Gastroesophageal sphincter (tissue), 4 donors: ENCODE measurements around the gene SUCLG2. TPM values are rescaled to one million over a fixed set of nuclear protein-coding genes. Genes with fewer than 3 reads are reported as not detected.

Experiments
- ATAC-seq: fragments of 150-250 bp; one replicate; pipeline ENCODE4 v1.9.1; 2016; ENCODE audit warnings: mild to moderate bottlenecking, moderate library complexity
- H3K27ac ChIP-seq, 4 donors: fragments of 200-600 bp; sonication (generic) in 3 of 4; 1 replicate in 3 of 4; 2 replicates in 1 of 4; pipeline ENCODE4 v1.5.1; 2016 to 2019
- H3K27me3 ChIP-seq: fragments of 200-600 bp; sonication (generic); one replicate; pipeline ENCODE4 v1.5.1; 2019
- H3K36me3 ChIP-seq, 2 donors: fragments of 200-600 bp; sonication (generic); one replicate each; pipeline ENCODE4 v1.5.1; 2019; ENCODE audit warnings: control low read depth in 1 of 2
- H3K4me1 ChIP-seq, 3 donors: fragments of 200-600 bp; sonication (generic); 1 replicate in 2 of 3; 2 replicates in 1 of 3; pipeline ENCODE4 v1.5.1; 2016 to 2019; ENCODE audit warnings: control low read depth in 2 of 3
- H3K4me3 ChIP-seq, 2 donors: fragments of 200-600 bp; sonication (generic); one replicate each; pipeline ENCODE4 v1.5.1; 2019; ENCODE audit warnings: mild to moderate bottlenecking in 1 of 2, moderate library complexity in 1 of 2
- H3K9me3 ChIP-seq, 3 donors: fragments of 200-600 bp; sonication (generic); one replicate each; pipeline ENCODE4 v1.5.1; 2017 to 2019; ENCODE audit warnings: control low read depth in 2 of 3
- CTCF ChIP-seq, 4 experiments: fragments of 200-600 bp in 2 of 4; fragments of 450-650 bp in 2 of 4; sonication (generic) in 1 of 4; IDR thresholded peaks; one replicate each; pipeline ENCODE4 v1.5.1; 2017 to 2019; ENCODE audit warnings: antibody characterized with exemption in 4 of 4, mild to moderate bottlenecking in 2 of 4, moderate library complexity in 2 of 4
- EP300 ChIP-seq: sonication (generic); formaldehyde crosslinking; IDR thresholded peaks from one replicate; pipeline ENCODE4 v1.6.1; 2017; ENCODE audit warnings: antibody characterized with exemption, mild to moderate bottlenecking
- POLR2A ChIP-seq, 2 donors: fragments of 450-650 bp; IDR thresholded peaks; one replicate each; pipeline ENCODE4 v1.6.1; 2017; ENCODE audit warnings: antibody characterized with exemption in 2 of 2, mild to moderate bottlenecking in 2 of 2, moderate library complexity in 1 of 2
- POLR2AphosphoS5 ChIP-seq: sonication (generic); formaldehyde crosslinking; IDR thresholded peaks from one replicate; pipeline ENCODE4 v1.6.1; 2017; ENCODE audit warnings: antibody characterized with exemption
- WGBS, 2 donors: methylation state at CpG; one replicate each; pipeline ENCODE4 v1.1.5; 2018; ENCODE audit warnings: low coverage in 1 of 2; 5-methylcytosine and 5-hydroxymethylcytosine counted together
- total RNA-seq, 4 donors: library from RNA; depleted of rRNA; stranded (reverse); fragments of >200 nt; gene quantifications; one replicate each; pipeline ENCODE4 v1.1.0, GENCODE V29; 2016

SUCLG2 gene
- total RNA-seq, 4 donors from 2014 or later: 53.3 to 79.4 (median 69.8) TPM

GRCh38 chr3:67535006-67535405 lies 119.4 kb downstream of the SUCLG2 start:
- TF ChIP-seq POLR2AphosphoS5 (no peak), POLR2A (IDR thresholded peaks at IDR 0.05) (no peak), CTCF (IDR thresholded peaks at IDR 0.05) (no peak), EP300 (no peak)
- Histone ChIP-seq H3K27me3 (no peaks in the 10 kb centered on the region), H3K27ac (no peak overlapping the region), H3K36me3 (no peaks in the 10 kb centered on the region), H3K4me1 (no peaks in the 10 kb centered on the region), H3K9me3 (no peaks in the 10 kb centered on the region), H3K4me3 (no peak overlapping the region)
- no peak for ATAC-seq
- 77 to 80% methylated on average over 3 of the region's 3 CpGs for WGBS, 2 donors

- TF ChIP-seq POLR2AphosphoS5: no peak
- no peak for TF ChIP-seq EP300
- no peak for TF ChIP-seq CTCF (IDR thresholded peaks at IDR 0.05)
- no peak for TF ChIP-seq POLR2A (IDR thresholded peaks at IDR 0.05)
These were observed 119.8 kb downstream of the SUCLG2 start for GRCh38 chr3:67534594-67534993.

GRCh38 chr3:67531181-67532101 lies 123.0 kb downstream of the SUCLG2 start:
- Histone ChIP-seq H3K4me1 (no peaks in the 10 kb centered on the region), H3K27me3 (no peaks in the 10 kb centered on the region), H3K36me3 (peaks cover 0 to 24% of the 10 kb centered on the region in 2 donors), H3K9me3 (no peaks in the 10 kb centered on the region), H3K27ac (no peak overlapping the region), H3K4me3 (no peak overlapping the region)
- no peak for ATAC-seq
- 82 to 86% methylated on average over 6 of the region's 6 CpGs for WGBS, 2 donors
- TF ChIP-seq POLR2A (IDR thresholded peaks at IDR 0.05) (no peak), CTCF (IDR thresholded peaks at IDR 0.05) (no peak), POLR2AphosphoS5 (no peak), EP300 (no peak)

More at GRCh38 chr3:67534594-67534993, 119.8 kb downstream of the SUCLG2 start:
- no peaks in the 10 kb centered on the region for H3K4me1 ChIP-seq
- no peaks in the 10 kb centered on the region for H3K27me3 ChIP-seq
- no peak overlapping the region for H3K27ac ChIP-seq
- H3K36me3 ChIP-seq: no peaks in the 10 kb centered on the region
- no peak for ATAC-seq
- no peaks in the 10 kb centered on the region for H3K9me3 ChIP-seq
- no peak overlapping the region for H3K4me3 ChIP-seq

GRCh38 chr3:67529915-67530314 lies 124.5 kb downstream of the SUCLG2 start:
- no peaks in the 10 kb centered on the region for H3K4me1 ChIP-seq
- 85% methylated on average over 1 of the region's 1 CpG; no CpG with 5 or more reads in 1 of the 2 donors for WGBS, 2 donors

GRCh38 chr3:67529337-67529736 lies 125.1 kb downstream of the SUCLG2 start:
- TF ChIP-seq CTCF (IDR thresholded peaks at IDR 0.05) (no peak), POLR2A (IDR thresholded peaks at IDR 0.05) (no peak), POLR2AphosphoS5 (no peak), EP300 (no peak)
- WGBS, 2 donors: 73 to 90% methylated on average over 1 of the region's 1 CpG
- Histone ChIP-seq H3K4me3 (no peak overlapping the region), H3K36me3 (peaks cover 0 to 36% of the 10 kb centered on the region in 2 donors), H3K27me3 (no peaks in the 10 kb centered on the region), H3K4me1 (no peaks in the 10 kb centered on the region), H3K27ac (no peak overlapping the region), H3K9me3 (no peaks in the 10 kb centered on the region)
- no peak for ATAC-seq

More at GRCh38 chr3:67529915-67530314, 124.5 kb downstream of the SUCLG2 start:
- no peak for TF ChIP-seq POLR2AphosphoS5
- H3K36me3 ChIP-seq: peaks cover 0 to 36% of the 10 kb centered on the region in 2 donors
- no peak for ATAC-seq
- no peaks in the 10 kb centered on the region for H3K9me3 ChIP-seq
- no peak overlapping the region for H3K4me3 ChIP-seq
- no peaks in the 10 kb centered on the region for H3K27me3 ChIP-seq
- no peak overlapping the region for H3K27ac ChIP-seq
